Fibroblast of lung (primary cell): Measurements from ENCODE around the gene MAML3. TPM values are rescaled to one million over a fixed set of nuclear protein-coding genes. Genes with fewer than 3 reads are reported as not detected.

Source experiments
- DNase-seq, 2 donors: peaks; one replicate each; pipeline versions ENCODE4 v3.0.0 to v3.0.0-alpha.2; 2010; ENCODE audit warnings: low read depth in 2 of 2
- H2AFZ ChIP-seq: 2 replicates; pipeline ENCODE4 v1.5.1; 2012; ENCODE audit warnings: low read length, control low read depth, inconsistent platforms
- H3K27ac ChIP-seq: 2 replicates; pipeline ENCODE4 v1.5.1; 2011; ENCODE audit warnings: low read length, control low read depth; ENCODE audit not compliant: insufficient read depth
- H3K27me3 ChIP-seq: 2 replicates; pipeline ENCODE4 v1.5.1; 2011; ENCODE audit warnings: mild to moderate bottlenecking, low read length; ENCODE audit not compliant: control insufficient read depth, insufficient read depth
- H3K36me3 ChIP-seq: 2 replicates; pipeline ENCODE4 v1.5.1; 2011; ENCODE audit warnings: low read length; ENCODE audit not compliant: control insufficient read depth, insufficient read depth
- H3K4me1 ChIP-seq: 2 replicates; pipeline ENCODE4 v1.5.1; 2011; ENCODE audit warnings: low read length; ENCODE audit not compliant: control insufficient read depth, insufficient read depth; ENCODE audit errors: extremely low read depth
- H3K4me2 ChIP-seq: 2 replicates; pipeline ENCODE4 v1.5.1; 2011; ENCODE audit warnings: low read length, control low read depth; ENCODE audit not compliant: insufficient read depth; ENCODE audit errors: extremely low read depth
- H3K4me3 ChIP-seq, 4 experiments: fragments of 200-600 bp in 1 of 4; sonication (generic) in 1 of 4; replicated peaks in 1 of 4; 2 replicates each; pipeline ENCODE4 v1.5.1; 2011 to 2016; ENCODE audit warnings: low read length in 4 of 4, low read depth in 3 of 4, mild to moderate bottlenecking in 3 of 4, control low read depth in 2 of 4, inconsistent platforms in 1 of 4, mixed read lengths in 1 of 4; ENCODE audit not compliant: insufficient read depth in 1 of 4; ENCODE audit errors: control extremely low read depth in 1 of 4
- H3K79me2 ChIP-seq: 2 replicates; pipeline ENCODE4 v1.5.1; 2012; ENCODE audit warnings: mild to moderate bottlenecking, low read length, inconsistent platforms; ENCODE audit not compliant: control insufficient read depth, insufficient read depth
- H3K9ac ChIP-seq: 2 replicates; pipeline ENCODE4 v1.5.1; 2011; ENCODE audit warnings: mild to moderate bottlenecking, low read length, control low read depth; ENCODE audit not compliant: insufficient read depth
- H3K9me3 ChIP-seq: 2 replicates; pipeline ENCODE4 v1.5.1; 2012; ENCODE audit warnings: low read depth, low read length; ENCODE audit not compliant: control insufficient read depth, insufficient read depth
- H4K20me1 ChIP-seq: 2 replicates; pipeline ENCODE4 v1.5.1; 2011; ENCODE audit warnings: low read length; ENCODE audit not compliant: control insufficient read depth, insufficient read depth; ENCODE audit errors: extremely low read depth
- CTCF ChIP-seq, 2 donors: IDR thresholded peaks in 1 of 2; conservative IDR thresholded peaks in 1 of 2; 1 replicate in 1 of 2; 2 replicates in 1 of 2; pipeline ENCODE4 v1.5.1; 2011 to 2012; ENCODE audit warnings: low read length in 2 of 2, control low read depth in 1 of 2, inconsistent platforms in 1 of 2, low read depth in 1 of 2, mild to moderate bottlenecking in 1 of 2
- EZH2 ChIP-seq: IDR thresholded peaks from 2 replicates; pipeline ENCODE4 v1.5.1; 2012; ENCODE audit warnings: low read length, control low read depth, mild to moderate bottlenecking; ENCODE audit errors: missing control alignments
- polyA plus RNA-seq, 2 donors: library from polyadenylated mRNA; depleted of rRNA in 1 of 2; stranded (reverse) in 1 of 2; unstranded in 1 of 2; fragments of >200 nt; gene quantifications; 2 replicates each; pipeline ENCODE4 v1.2.1, GENCODE V29; 2011 to 2012; ENCODE audit warnings: missing spikeins in 1 of 2
- total RNA-seq: library from RNA; depleted of rRNA; stranded (reverse); fragments of >200 nt; gene quantifications from 2 replicates; pipeline ENCODE4 v1.2.1, GENCODE V29; 2014

Gene MAML3
- total and polyA plus RNA-seq, 2 donors (not counting 1 experiment from before 2014, with no cell fraction given): 2.0 to 2.8 TPM

DNA sequence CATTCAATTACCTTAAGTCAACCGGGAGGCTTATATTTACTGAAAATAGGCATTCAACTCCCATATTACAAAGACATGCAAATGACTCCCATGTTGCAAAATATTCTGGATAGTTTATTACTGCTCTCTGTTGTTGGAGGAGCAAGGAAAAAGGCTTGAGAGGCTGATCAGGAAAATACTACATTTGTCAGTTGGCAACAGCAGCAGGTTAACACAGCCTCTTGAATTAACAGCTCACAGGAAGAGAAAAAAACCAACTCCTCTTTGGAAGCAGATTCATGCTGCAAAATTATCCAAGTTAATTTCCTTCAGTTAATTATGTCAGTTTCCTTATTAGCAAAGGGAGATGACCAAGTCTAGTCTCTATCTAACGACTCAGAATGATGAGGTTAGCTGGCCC is 238.9 kb downstream of the MAML3 start:
- no peak overlapping the region for H3K27ac ChIP-seq
- no peaks in the 10 kb centered on the region for H4K20me1 ChIP-seq
- no peak overlapping the region for H3K4me2 ChIP-seq
- H3K36me3 ChIP-seq: no peaks in the 10 kb centered on the region
- H3K27me3 ChIP-seq: no peaks in the 10 kb centered on the region
- no peaks in the 10 kb centered on the region for H3K79me2 ChIP-seq
- no peak overlapping the region for H3K4me3 ChIP-seq
- H2AFZ ChIP-seq: no peak overlapping the region
- TF ChIP-seq EZH2: no peak
- no peak for TF ChIP-seq CTCF (conservative IDR thresholded peaks at IDR 0.05 in 1 of 2, IDR thresholded peaks at IDR 0.05 in 1 of 2; ENCODE audit: low read depth in 1 of 2, low read length in 2 of 2)
- H3K9me3 ChIP-seq: no peaks in the 10 kb centered on the region
- no peak overlapping the region for H3K9ac ChIP-seq
- DNase-seq: no peak
- H3K4me1 ChIP-seq: peaks cover 16% of the 10 kb centered on the region

- Histone ChIP-seq H3K36me3 (no peaks in the 10 kb centered on the region), H3K9me3 (no peaks in the 10 kb centered on the region), H3K4me1 (peaks cover 13% of the 10 kb centered on the region), H3K9ac (no peak overlapping the region), H4K20me1 (no peaks in the 10 kb centered on the region), H3K4me2 (no peak overlapping the region), H3K79me2 (no peaks in the 10 kb centered on the region), H2AFZ (no peak overlapping the region), H3K4me3 (peak overlapping the region in 1 of 4 experiments; percentile 30), H3K27me3 (no peaks in the 10 kb centered on the region), H3K27ac (no peak overlapping the region)
- TF ChIP-seq EZH2 (no peak), CTCF (conservative IDR thresholded peaks at IDR 0.05 in 1 of 2, IDR thresholded peaks at IDR 0.05 in 1 of 2; ENCODE audit: low read depth in 1 of 2, low read length in 2 of 2) (no peak)
- peak; percentile 76 to 81 for DNase-seq
These were observed 239.9 kb downstream of the MAML3 start for GRCh38 chr4:139913995-139914598.

- Histone ChIP-seq H3K27me3 (no peaks in the 10 kb centered on the region), H3K9ac (no peak overlapping the region), H3K79me2 (no peaks in the 10 kb centered on the region), H3K4me3 (peak overlapping the region in 1 of 4 experiments; percentile 30), H3K27ac (no peak overlapping the region), H3K4me1 (peaks cover 9% of the 10 kb centered on the region), H3K4me2 (peak overlapping the region; percentile 13), H4K20me1 (no peaks in the 10 kb centered on the region), H2AFZ (no peak overlapping the region), H3K9me3 (no peaks in the 10 kb centered on the region), H3K36me3 (no peaks in the 10 kb centered on the region)
- DNase-seq: peak; percentile 47 to 69
- no peak for TF ChIP-seq EZH2
- TF ChIP-seq CTCF (conservative IDR thresholded peaks at IDR 0.05 in 1 of 2, IDR thresholded peaks at IDR 0.05 in 1 of 2; ENCODE audit: low read depth in 1 of 2, low read length in 2 of 2): no peak
These were observed 240.5 kb downstream of the MAML3 start for GRCh38 chr4:139913398-139913990.
